A673 (cell line): ENCODE measurements around the gene GRIP1. TPM values are rescaled to one million over a fixed set of nuclear protein-coding genes. Genes with fewer than 3 reads are reported as not detected.

ENCODE experiments used
- BruUV-seq: library from RNA; stranded (reverse); fragments of 400-500 nt; replicated peaks from 2 replicates; lab custom pipeline; 2021; lab: Mats Ljungman, UMichigan
- CTCF ChIA-PET: fragments of 300-600 bp; sonication (Branson Sonifier 250); formaldehyde crosslinking; loops from one replicate; lab custom pipeline; 2022; ENCODE audit warnings: antibody characterized with exemption; lab: Charles Lee
- POLR2A ChIA-PET: fragments of 300-600 bp; sonication (Branson Sonifier 250); formaldehyde crosslinking; loops from one replicate; lab custom pipeline; 2022; ENCODE audit warnings: antibody characterized with exemption; ENCODE audit not compliant: low non-redundant PET; lab: Charles Lee
- DNase-seq: peaks from one replicate; pipeline ENCODE4 v3.0.0-alpha.2; 2015; ENCODE audit warnings: low spot score
- H3K27ac ChIP-seq: fragments of 200-600 bp; sonication (generic); 2 replicates; pipeline ENCODE4 v1.5.1; 2016; ENCODE audit warnings: mixed run types, low read depth, mild to moderate bottlenecking, mixed read lengths, antibody characterized with exemption, low read length; ENCODE audit not compliant: poor library complexity, severe bottlenecking
- H3K27me3 ChIP-seq: fragments of 200-600 bp; sonication (generic); replicated peaks from 2 replicates; pipeline ENCODE4 v1.6.1; 2017; ENCODE audit warnings: mixed run types, low read depth, mild to moderate bottlenecking, mixed read lengths, antibody characterized with exemption, low read length; ENCODE audit not compliant: insufficient read depth, poor library complexity
- H3K36me3 ChIP-seq: fragments of 200-600 bp; sonication (generic); 2 replicates; pipeline ENCODE4 v1.6.1; 2016; ENCODE audit warnings: mixed run types, mild to moderate bottlenecking, mixed read lengths, antibody characterized with exemption, low read length; ENCODE audit not compliant: insufficient read depth, poor library complexity, severe bottlenecking
- H3K4me1 ChIP-seq: fragments of 200-600 bp; sonication (generic); 2 replicates; pipeline ENCODE4 v1.6.1; 2017; ENCODE audit warnings: mixed run types, mild to moderate bottlenecking, mixed read lengths, antibody characterized with exemption, low read length; ENCODE audit not compliant: insufficient read depth, poor library complexity, severe bottlenecking
- H3K4me3 ChIP-seq: fragments of 200-600 bp; sonication (generic); 2 replicates; pipeline ENCODE4 v1.5.1; 2016; ENCODE audit warnings: low read depth, mixed run types, mild to moderate bottlenecking, mixed read lengths, low read length; ENCODE audit not compliant: poor library complexity, severe bottlenecking
- H3K9me3 ChIP-seq: fragments of 200-600 bp; sonication (generic); 2 replicates; pipeline ENCODE4 v1.6.1; 2016; ENCODE audit warnings: mixed run types, low read depth, mild to moderate bottlenecking, mixed read lengths, antibody characterized with exemption, low read length; ENCODE audit not compliant: poor library complexity, severe bottlenecking
- CTCF ChIP-seq: fragments of 300-800, 200-600 bp; sonication (generic); conservative IDR thresholded peaks from 2 replicates; pipeline ENCODE4 v1.5.1; 2017; ENCODE audit warnings: low read depth, mild to moderate bottlenecking, antibody characterized with exemption, low read length, moderate library complexity, mixed read lengths
- EZH2 ChIP-seq: fragments of 200-600 bp; sonication (generic); IDR thresholded peaks from 2 replicates; pipeline ENCODE4 v1.6.1; 2017; ENCODE audit warnings: borderline replicate concordance, low read depth, mild to moderate bottlenecking, mixed read lengths, antibody characterized with exemption, low read length; ENCODE audit not compliant: poor library complexity, severe bottlenecking
- intact Hi-C: fragments of 100-400 bp; cut with micrococcal nuclease; formaldehyde crosslinking; loops from one replicate; pipeline ENCODE4 v1.10.0; 2022; ENCODE audit not compliant: unreplicated experiment
- total RNA-seq: library from RNA; stranded (reverse); gene quantifications from 2 replicates; pipeline ENCODE4 v1.2.3, GENCODE V29; 2021

GRIP1 gene
- total RNA-seq, 1 experiment from 2014 or later, result 3.6 TPM

- Histone ChIP-seq H3K9me3 (no peaks in the 10 kb centered on the region), H3K27me3 (no peaks in the 10 kb centered on the region), H3K36me3 (no peaks in the 10 kb centered on the region), H3K27ac (no peak overlapping the region), H3K4me1 (peaks cover 7% of the 10 kb centered on the region), H3K4me3 (no peak overlapping the region)
- no TSS peak for BruUV-seq
- no peak for TF ChIP-seq CTCF
- no peak for TF ChIP-seq EZH2
- DNase-seq, result no peak
- CTCF ChIA-PET, result no interaction called here
- POLR2A ChIA-PET, result no interaction called here
- intact Hi-C loops, result no loop called here
These were observed 306.9 kb downstream of the GRIP1 start for GRCh38 chr12:66371982-66372381.

- no TSS peak for BruUV-seq
- POLR2A ChIA-PET, result interaction anchor here (0.6 kb wide), 1 partner anchor 178 kb away, joined by 3 read pairs; the partner anchor contains the start of gene IRAK3
- intact Hi-C loops, result no loop called here
- no peak for TF ChIP-seq CTCF
- TF ChIP-seq EZH2, result no peak
- no peaks in the 10 kb centered on the region for H3K9me3 ChIP-seq
- no peak for DNase-seq
- H3K27me3 ChIP-seq, result no peaks in the 10 kb centered on the region
- no peak overlapping the region for H3K27ac ChIP-seq
- no peak overlapping the region for H3K4me3 ChIP-seq
- CTCF ChIA-PET, result no interaction called here
- H3K36me3 ChIP-seq, result no peaks in the 10 kb centered on the region
- peaks cover 7% of the 10 kb centered on the region for H3K4me1 ChIP-seq
These were observed 311.7 kb downstream of the GRIP1 start for GRCh38 chr12:66367015-66367667.

GRCh38 chr12:66365718-66366490, 313.0 kb downstream of the GRIP1 start:
- BruUV-seq, result no TSS peak
- H3K4me3 ChIP-seq, result no peak overlapping the region
- CTCF ChIA-PET, result no interaction called here
- POLR2A ChIA-PET, result no interaction called here
- no peak for TF ChIP-seq EZH2
- TF ChIP-seq CTCF, result no peak
- no peaks in the 10 kb centered on the region for H3K9me3 ChIP-seq
- H3K36me3 ChIP-seq, result no peaks in the 10 kb centered on the region
- no peak for DNase-seq
- intact Hi-C loops, result no loop called here
- H3K27me3 ChIP-seq, result no peaks in the 10 kb centered on the region
- peaks cover 7% of the 10 kb centered on the region for H3K4me1 ChIP-seq
- no peak overlapping the region for H3K27ac ChIP-seq
